ENCODE measurements around the gene CASP12.
A peak's percentile ranks its signal among the peaks of the same experiment; 100 is the strongest.

The CASP12 gene

GRCh38 chr11:104892723-104893511 lies 5.3 kb downstream of the CASP12 start:
- DNase-seq (ENCODE audit: low spot score) = no peak

GRCh38 chr11:104891135-104891534 lies 7.1 kb downstream of the CASP12 start:
- no peak for DNase-seq (ENCODE audit: low spot score)

GRCh38 chr11:104883342-104883741 lies 14.9 kb downstream of the CASP12 start:
- no peak for DNase-seq (ENCODE audit: low spot score)

- DNase-seq (ENCODE audit: low spot score) = no peak
Measured at GRCh38 chr11:104881117-104881794, 17.0 kb downstream of the CASP12 start.

- no peak for DNase-seq (ENCODE audit: low spot score)
Measured at GRCh38 chr11:104879514-104880190, 18.6 kb downstream of the CASP12 start.

GRCh38 chr11:104876861-104877431 lies 21.3 kb downstream of the CASP12 start:
- peak; percentile 82 for DNase-seq (ENCODE audit: low spot score)

- DNase-seq (ENCODE audit: low spot score) = peak; percentile 50
Measured at GRCh38 chr11:104876324-104876723, 21.9 kb downstream of the CASP12 start.

- DNase-seq (ENCODE audit: low spot score) = no peak
Measured at GRCh38 chr11:104873252-104873651, 25.0 kb downstream of the CASP12 start.

GRCh38 chr11:104872393-104872792 lies 25.9 kb downstream of the CASP12 start:
- DNase-seq (ENCODE audit: low spot score) = no peak

- no peak for DNase-seq (ENCODE audit: low spot score)
Measured at GRCh38 chr11:104870910-104871309, 27.4 kb downstream of the CASP12 start.

- no peak for DNase-seq (ENCODE audit: low spot score)
Measured at GRCh38 chr11:104866815-104867214, 31.4 kb downstream of the CASP12 start.

GRCh38 chr11:104858882-104859775 lies 39.1 kb downstream of the CASP12 start:
- DNase-seq (ENCODE audit: low spot score) = peak; percentile 32

GRCh38 chr11:104856607-104857006 lies 41.7 kb downstream of the CASP12 start:
- DNase-seq (ENCODE audit: low spot score) = no peak

GRCh38 chr11:104855965-104856364 lies 42.3 kb downstream of the CASP12 start:
- no peak for DNase-seq (ENCODE audit: low spot score)

GRCh38 chr11:104853276-104853675 lies 45.0 kb downstream of the CASP12 start:
- DNase-seq (ENCODE audit: low spot score) = no peak

GRCh38 chr11:104852811-104853210 lies 45.4 kb downstream of the CASP12 start:
- no peak for DNase-seq (ENCODE audit: low spot score)

GRCh38 chr11:104846216-104846615 lies 52.0 kb downstream of the CASP12 start:
- no peak for DNase-seq (ENCODE audit: low spot score)

GRCh38 chr11:104844451-104844850 lies 53.8 kb downstream of the CASP12 start:
- no peak for DNase-seq (ENCODE audit: low spot score)

GRCh38 chr11:104843150-104843836 lies 55.0 kb downstream of the CASP12 start:
- no peak for DNase-seq (ENCODE audit: low spot score)

- DNase-seq (ENCODE audit: low spot score) = no peak
Measured at GRCh38 chr11:104841973-104842525, 56.2 kb downstream of the CASP12 start.

GRCh38 chr11:104841185-104841584 lies 57.1 kb downstream of the CASP12 start:
- DNase-seq (ENCODE audit: low spot score) = no peak

Data from CD4-positive, alpha-beta T cell treated with Interleukin-2 at 100 ng/mL for 4 hours (primary cell).